Gastrocnemius medialis (tissue), 4 donors: ENCODE measurements around the gene KCND3. TPM values are rescaled to one million over a fixed set of nuclear protein-coding genes. Genes with fewer than 3 reads are reported as not detected.

ENCODE experiments used
- ATAC-seq, 2 donors: fragments of 150-250 bp; one replicate each; pipeline ENCODE4 v1.9.1; 2016
- DNase-seq, 2 donors: peaks; one replicate each; pipeline ENCODE4 v3.0.0-alpha.2; 2019
- H3K27ac ChIP-seq, 4 donors: fragments of 200-600 bp; sonication (generic); 1 replicate in 1 of 4; 2 replicates in 3 of 4; pipeline ENCODE4 v1.5.1; 2016 to 2018; ENCODE audit warnings: mild to moderate bottlenecking in 2 of 4, moderate library complexity in 1 of 4
- H3K27me3 ChIP-seq, 3 donors: fragments of 200-600 bp; sonication (generic) in 2 of 3; 1 replicate in 1 of 3; 2 replicates in 2 of 3; pipeline versions ENCODE4 v1.5.1 to v1.6.0; 2016 to 2019; ENCODE audit warnings: mild to moderate bottlenecking in 1 of 3, moderate library complexity in 1 of 3
- H3K36me3 ChIP-seq, 2 donors: fragments of 200-600 bp; sonication (generic) in 1 of 2; one replicate each; pipeline ENCODE4 v1.5.1; 2017 to 2018
- H3K4me1 ChIP-seq, 2 donors: fragments of 200-600 bp; sonication (generic) in 1 of 2; one replicate each; pipeline ENCODE4 v1.5.1; 2016 to 2017; ENCODE audit warnings: mild to moderate bottlenecking in 2 of 2
- H3K4me3 ChIP-seq, 4 donors: fragments of 200-600 bp; sonication (generic) in 3 of 4; 1 replicate in 1 of 4; 2 replicates in 3 of 4; pipeline ENCODE4 v1.5.1; 2016 to 2019; ENCODE audit warnings: mild to moderate bottlenecking in 2 of 4
- H3K9me3 ChIP-seq, 3 donors: fragments of 200-600 bp; sonication (generic) in 2 of 3; 1 replicate in 1 of 3; 2 replicates in 2 of 3; pipeline ENCODE4 v1.5.1; 2016 to 2019
- CTCF ChIP-seq, 5 experiments: fragments of 450-650 bp in 3 of 5; fragments of 200-600 bp in 2 of 5; sonication (generic) in 2 of 5; IDR thresholded peaks in 4 of 5; conservative IDR thresholded peaks in 1 of 5; 1 replicate in 4 of 5; 2 replicates in 1 of 5; pipeline ENCODE4 v1.5.1; 2016 to 2019; ENCODE audit warnings: antibody characterized with exemption in 5 of 5, mild to moderate bottlenecking in 3 of 5, moderate library complexity in 3 of 5
- POLR2A ChIP-seq, 2 donors: fragments of 450-650 bp; IDR thresholded peaks; one replicate each; pipeline ENCODE4 v1.6.1; 2017; ENCODE audit warnings: antibody characterized with exemption in 2 of 2, mild to moderate bottlenecking in 2 of 2, moderate library complexity in 2 of 2
- in situ Hi-C, 4 donors: fragments of 200-750 bp; cut with MboI; loops; one replicate each; pipeline versions ENCODE4 v1.15.0 to v1.8.0; 2017; ENCODE audit warnings: low sequenced_read_pairs in 4 of 4
- intact Hi-C: fragments of 100-400 bp; cut with DNase I; formaldehyde crosslinking; loops from one replicate; pipeline ENCODE4 v1.15.1; 2023; ENCODE audit warnings: low total_unique reads
- total RNA-seq, 4 donors: library from RNA; depleted of rRNA; stranded (reverse); fragments of >200 nt; gene quantifications; one replicate each; pipeline versions ENCODE4 v1.1.0 to v1.2.3, GENCODE V29; 2016

Gene KCND3
- total RNA-seq, 4 donors from 2014 or later, result 1.2 to 2.6 (median 1.5) TPM

DNA sequence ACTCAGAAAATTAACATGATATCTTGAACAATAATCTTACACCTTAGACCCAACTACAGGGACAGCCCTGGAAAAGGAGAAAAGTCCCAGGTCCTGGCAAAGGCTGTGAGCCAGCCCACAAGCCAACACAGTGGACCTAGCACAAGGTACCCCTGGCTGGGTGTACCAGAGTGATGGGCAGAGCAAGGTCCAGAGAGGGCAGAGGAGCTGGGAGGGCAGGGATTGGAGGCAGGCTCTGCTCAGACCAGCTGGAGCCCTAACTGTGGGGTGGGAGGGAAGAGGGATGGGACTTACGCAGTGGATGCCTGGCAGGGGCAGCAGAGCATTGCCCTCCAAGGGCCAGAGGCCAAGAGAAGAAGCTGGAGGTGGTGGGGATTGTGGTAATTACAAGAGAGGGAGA is 101.6 kb downstream of the KCND3 start:
- no peak overlapping the region for H3K4me3 ChIP-seq
- no peaks in the 10 kb centered on the region for H3K27me3 ChIP-seq
- H3K27ac ChIP-seq, result no peak overlapping the region
- DNase-seq (no peak), ATAC-seq (no peak)
- H3K36me3 ChIP-seq, result no peaks in the 10 kb centered on the region
- no peak for TF ChIP-seq POLR2A (IDR thresholded peaks at IDR 0.05)
- TF ChIP-seq CTCF (IDR thresholded peaks at IDR 0.05 in 4 of 5, conservative IDR thresholded peaks at IDR 0.05 in 1 of 5), result no peak
- intact Hi-C loops (no loop called here), in situ Hi-C loops (no loop called here)
- no peaks in the 10 kb centered on the region for H3K9me3 ChIP-seq
- H3K4me1 ChIP-seq, result peaks cover 0 to 14% of the 10 kb centered on the region in 2 donors

GRCh38 chr1:111887385-111887784 is 102.1 kb downstream of the KCND3 start:
- no peak overlapping the region for H3K27ac ChIP-seq
- TF ChIP-seq POLR2A (IDR thresholded peaks at IDR 0.05) (no peak), CTCF (IDR thresholded peaks at IDR 0.05 in 4 of 5, conservative IDR thresholded peaks at IDR 0.05 in 1 of 5) (no peak)
- intact Hi-C loops, result no loop called here

GRCh38 chr1:111886741-111887140 is 102.7 kb downstream of the KCND3 start:
- no peak for ATAC-seq
- no peak for DNase-seq
- Histone ChIP-seq H3K27ac (no peak overlapping the region), H3K4me1 (peaks cover 6 to 25% of the 10 kb centered on the region in 2 donors), H3K36me3 (no peaks in the 10 kb centered on the region), H3K9me3 (no peaks in the 10 kb centered on the region), H3K27me3 (no peaks in the 10 kb centered on the region), H3K4me3 (no peak overlapping the region)
- TF ChIP-seq POLR2A (IDR thresholded peaks at IDR 0.05) (no peak), CTCF (IDR thresholded peaks at IDR 0.05 in 4 of 5, conservative IDR thresholded peaks at IDR 0.05 in 1 of 5) (no peak)
- in situ Hi-C loops, result no loop called here
- intact Hi-C loops, result no loop called here

More at GRCh38 chr1:111887385-111887784, 102.1 kb downstream of the KCND3 start:
- no peak for DNase-seq
- in situ Hi-C loops, result no loop called here
- H3K9me3 ChIP-seq, result no peaks in the 10 kb centered on the region
- no peak for ATAC-seq
- H3K4me1 ChIP-seq, result peaks cover under 1 to 19% of the 10 kb centered on the region in 2 donors
- no peaks in the 10 kb centered on the region for H3K27me3 ChIP-seq
- H3K4me3 ChIP-seq, result no peak overlapping the region
- H3K36me3 ChIP-seq, result no peaks in the 10 kb centered on the region

GRCh38 chr1:111884772-111885443 is 104.6 kb downstream of the KCND3 start:
- Histone ChIP-seq H3K27me3 (no peaks in the 10 kb centered on the region), H3K4me1 (peaks cover 19 to 26% of the 10 kb centered on the region in 2 donors), H3K9me3 (no peaks in the 10 kb centered on the region), H3K4me3 (no peak overlapping the region), H3K27ac (peak overlapping the region in 1 of 4 donors; percentile 11), H3K36me3 (no peaks in the 10 kb centered on the region)
- in situ Hi-C loops, result no loop called here
- intact Hi-C loops, result no loop called here
- DNase-seq (peak in 1 of 2 donors; percentile 25), ATAC-seq (peak in 1 of 2 donors; percentile 82)
- peak in 2 of 5 experiments; percentile 28 to 37 for TF ChIP-seq CTCF (IDR thresholded peaks at IDR 0.05 in 4 of 5, conservative IDR thresholded peaks at IDR 0.05 in 1 of 5)
- TF ChIP-seq POLR2A (IDR thresholded peaks at IDR 0.05), result no peak
